ENCODE data around the gene SHROOM4.

DNA sequence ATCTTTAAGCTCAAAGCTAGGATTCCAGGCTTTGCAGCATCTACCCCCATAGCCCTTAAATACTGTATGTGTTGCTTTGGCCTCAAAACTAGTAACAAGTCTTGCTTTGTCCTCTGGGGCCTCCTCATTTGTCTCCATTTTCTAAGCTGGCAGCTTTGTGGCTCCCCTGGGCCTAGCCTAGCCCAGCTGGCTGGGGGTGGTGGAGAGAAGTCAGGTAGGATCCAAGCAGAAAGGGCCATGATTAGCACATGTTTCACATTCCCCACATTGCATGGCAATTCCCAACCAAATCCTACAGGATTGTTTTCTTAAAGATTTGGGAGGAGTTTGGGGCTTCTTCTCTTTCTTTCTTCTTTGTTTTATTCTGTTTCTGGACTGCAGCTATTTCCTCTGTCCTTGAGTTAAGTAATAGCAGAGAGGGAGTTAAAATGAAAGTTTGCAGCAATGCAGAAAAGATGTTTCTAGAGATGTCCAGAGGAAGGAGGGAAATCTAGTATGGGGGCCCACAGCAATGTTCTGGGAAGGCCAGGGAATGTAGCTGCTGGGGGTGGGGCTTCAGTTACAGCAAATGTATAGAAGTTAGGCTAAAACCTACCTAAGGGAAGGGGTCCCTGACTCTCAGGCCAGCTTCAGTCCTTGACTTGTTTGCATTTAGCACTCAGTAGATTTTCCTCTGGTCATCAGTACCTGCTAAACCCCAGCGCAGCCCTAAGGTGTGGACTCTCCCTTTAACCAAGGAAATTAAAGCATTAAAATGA is 92.1 kb downstream of the SHROOM4 start:
- no peak for TF ChIP-seq SALL1 (CRISPR knock-in tag; IDR thresholded peaks at IDR 0.05)
- TF ChIP-seq POLR2AphosphoS5 (IDR thresholded peaks at IDR 0.05; ENCODE audit: low read depth, low read length), result no peak
- TF ChIP-seq NR2F2 (IDR thresholded peaks at IDR 0.05; ENCODE audit: borderline replicate concordance, low read depth), result no peak
- no peak for TF ChIP-seq TBP (CRISPR knock-in tag; IDR thresholded peaks at IDR 0.05)
- TF ChIP-seq KDM1A (CRISPR knock-in tag; IDR thresholded peaks at IDR 0.05), result no peak
- TF ChIP-seq, protein P1, sequence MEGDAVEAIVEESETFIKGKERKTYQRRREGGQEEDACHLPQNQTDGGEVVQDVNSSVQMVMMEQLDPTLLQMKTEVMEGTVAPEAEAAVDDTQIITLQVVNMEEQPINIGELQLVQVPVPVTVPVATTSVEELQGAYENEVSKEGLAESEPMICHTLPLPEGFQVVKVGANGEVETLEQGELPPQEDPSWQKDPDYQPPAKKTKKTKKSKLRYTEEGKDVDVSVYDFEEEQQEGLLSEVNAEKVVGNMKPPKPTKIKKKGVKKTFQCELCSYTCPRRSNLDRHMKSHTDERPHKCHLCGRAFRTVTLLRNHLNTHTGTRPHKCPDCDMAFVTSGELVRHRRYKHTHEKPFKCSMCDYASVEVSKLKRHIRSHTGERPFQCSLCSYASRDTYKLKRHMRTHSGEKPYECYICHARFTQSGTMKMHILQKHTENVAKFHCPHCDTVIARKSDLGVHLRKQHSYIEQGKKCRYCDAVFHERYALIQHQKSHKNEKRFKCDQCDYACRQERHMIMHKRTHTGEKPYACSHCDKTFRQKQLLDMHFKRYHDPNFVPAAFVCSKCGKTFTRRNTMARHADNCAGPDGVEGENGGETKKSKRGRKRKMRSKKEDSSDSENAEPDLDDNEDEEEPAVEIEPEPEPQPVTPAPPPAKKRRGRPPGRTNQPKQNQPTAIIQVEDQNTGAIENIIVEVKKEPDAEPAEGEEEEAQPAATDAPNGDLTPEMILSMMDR (CRISPR knock-in tag; IDR thresholded peaks at IDR 0.05), result no peak
- TF ChIP-seq ZNF136 (CRISPR knock-in tag; IDR thresholded peaks at IDR 0.05; ENCODE audit: low read depth), result no peak
- no peak for TF ChIP-seq EZH2 (conservative IDR thresholded peaks at IDR 0.05; ENCODE audit: low read depth, low read length)
- no peak for TF ChIP-seq NFE2 (CRISPR knock-in tag; IDR thresholded peaks at IDR 0.05)
- TF ChIP-seq, protein P2, sequence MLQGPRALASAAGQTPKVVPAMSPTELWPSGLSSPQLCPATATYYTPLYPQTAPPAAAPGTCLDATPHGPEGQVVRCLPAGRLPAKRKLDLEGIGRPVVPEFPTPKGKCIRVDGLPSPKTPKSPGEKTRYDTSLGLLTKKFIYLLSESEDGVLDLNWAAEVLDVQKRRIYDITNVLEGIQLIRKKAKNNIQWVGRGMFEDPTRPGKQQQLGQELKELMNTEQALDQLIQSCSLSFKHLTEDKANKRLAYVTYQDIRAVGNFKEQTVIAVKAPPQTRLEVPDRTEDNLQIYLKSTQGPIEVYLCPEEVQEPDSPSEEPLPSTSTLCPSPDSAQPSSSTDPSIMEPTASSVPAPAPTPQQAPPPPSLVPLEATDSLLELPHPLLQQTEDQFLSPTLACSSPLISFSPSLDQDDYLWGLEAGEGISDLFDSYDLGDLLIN (CRISPR knock-in tag; IDR thresholded peaks at IDR 0.05; ENCODE audit: borderline replicate concordance), result no peak
- TF ChIP-seq CHD4 (IDR thresholded peaks at IDR 0.05; ENCODE audit: borderline replicate concordance, low read length), result no peak
- no peak for TF ChIP-seq NFKB2 (CRISPR knock-in tag; IDR thresholded peaks at IDR 0.05; ENCODE audit: borderline replicate concordance)
- TF ChIP-seq CEBPB (IDR thresholded peaks at IDR 0.05; ENCODE audit: borderline replicate concordance, low read depth, low read length), result no peak

Measured in HepG2 (cell line).